HepG2 (cell line): ENCODE data around the gene MXD3. TPM values are rescaled to one million over a fixed set of nuclear protein-coding genes. Genes with fewer than 3 reads are reported as not detected.
"Not testable (repeated sequence)": the region's sequence is repeated elsewhere in the genome, so short reads cannot be mapped to it uniquely, and the experiment has no call there.

Experiments used
- ATAC-seq: fragments of 200-7000 bp; cut with Tn5 transposase; 3 replicates; pipeline ENCODE4 v1.9.1; 2020; ENCODE audit warnings: mild to moderate bottlenecking, moderate library complexity
- BruUV-seq: library from RNA; stranded (reverse); fragments of 400-500 nt; replicated peaks from 2 replicates; lab custom pipeline; 2021; lab: Mats Ljungman, UMichigan
- CTCF ChIA-PET: fragments of 300-600 bp; formaldehyde crosslinking; extraction: SDS; loops from one replicate; lab custom pipeline; 2021; ENCODE audit warnings: low total read pairs, inconsistent platforms, low intra/inter-chr PET ratio; lab: Yijun Ruan, JAX
- POLR2A ChIA-PET: fragments of 350-600 bp; sonication (Branson Sonifier 250); formaldehyde crosslinking; loops from one replicate; lab custom pipeline; 2020; ENCODE audit warnings: antibody characterized with exemption, inconsistent platforms; lab: Yijun Ruan, JAX
- DNase-seq: peaks from one replicate; pipeline ENCODE4 v3.0.0-alpha.2; 2015; ENCODE audit warnings: low spot score
- FAIRE-seq: peaks from 3 replicates; lab custom pipeline; 2011; peaks lifted over from hg19 to GRCh38; lab: Jason Lieb, UNC
- H2AFZ ChIP-seq: one replicate; pipeline ENCODE4 v1.6.1; 2011; ENCODE audit warnings: low read length, inconsistent platforms
- H3K27ac ChIP-seq: fragments of 300-600 bp; 3 replicates; pipeline ENCODE4 v1.8.0; 2011; ENCODE audit warnings: mixed run types, mild to moderate bottlenecking, mixed read lengths, low read length, inconsistent platforms; ENCODE audit not compliant: insufficient read depth; ENCODE audit errors: extremely low read length
- H3K27me3 ChIP-seq, 2 experiments: fragments of 200-600 bp in 1 of 2; 2 replicates in 1 of 2; 3 replicates in 1 of 2; pipeline versions ENCODE4 v1.6.0 to v1.8.0; 2011; ENCODE audit warnings: low read length in 2 of 2, mild to moderate bottlenecking in 2 of 2, moderate library complexity in 2 of 2, inconsistent platforms in 1 of 2; ENCODE audit not compliant: insufficient read depth in 2 of 2, control insufficient read depth in 1 of 2
- H3K36me3 ChIP-seq, 2 experiments: fragments of 200-600 bp in 1 of 2; replicated peaks in 1 of 2; 2 replicates in 1 of 2; 3 replicates in 1 of 2; pipeline versions ENCODE4 v1.5.1 to v1.8.0; 2011; ENCODE audit warnings: low read length in 2 of 2, inconsistent platforms in 1 of 2; ENCODE audit not compliant: insufficient read depth in 2 of 2, control insufficient read depth in 1 of 2
- H3K4me1 ChIP-seq: 2 replicates; pipeline ENCODE4 v1.5.1; 2012; ENCODE audit warnings: low read length, inconsistent platforms; ENCODE audit not compliant: insufficient read depth
- H3K4me2 ChIP-seq: 2 replicates; pipeline ENCODE4 v1.6.0; 2011; ENCODE audit warnings: low read depth, low read length, inconsistent platforms
- H3K4me3 ChIP-seq, 3 experiments: fragments of 200-600 bp in 1 of 3; sonication (generic), shearing (Covaris generic) in 1 of 3; replicated peaks in 1 of 3; 2 replicates each; pipeline ENCODE4 v1.5.1; 2011 to 2016; ENCODE audit warnings: low read length in 3 of 3, inconsistent platforms in 2 of 3, low read depth in 2 of 3, mild to moderate bottlenecking in 2 of 3, control low read depth in 1 of 3, mixed read lengths in 1 of 3; ENCODE audit not compliant: insufficient read depth in 1 of 3
- H3K79me2 ChIP-seq: one replicate; pipeline ENCODE4 v1.6.1; 2011; ENCODE audit warnings: low read length, inconsistent platforms; ENCODE audit not compliant: insufficient read depth
- H3K9ac ChIP-seq: 2 replicates; pipeline ENCODE4 v1.6.0; 2011; ENCODE audit warnings: mild to moderate bottlenecking, low read depth, low read length, inconsistent platforms; ENCODE audit not compliant: insufficient read depth
- H3K9me3 ChIP-seq: 2 replicates; pipeline ENCODE4 v1.5.1; 2012; ENCODE audit warnings: mild to moderate bottlenecking, low read length
- H4K20me1 ChIP-seq: 2 replicates; pipeline ENCODE4 v1.6.0; 2011; ENCODE audit warnings: inconsistent platforms, mild to moderate bottlenecking, low read length, moderate library complexity; ENCODE audit not compliant: insufficient read depth
- CHCHD3 ChIP-seq: sonication (generic); formaldehyde crosslinking; IDR thresholded peaks from 2 replicates; pipeline ENCODE4 v1.8.0; 2022; ENCODE audit warnings: mild to moderate bottlenecking, missing genetic modification reagents, moderate library complexity
- HOXA5 ChIP-seq: sonication (generic); formaldehyde crosslinking; IDR thresholded peaks from 2 replicates; pipeline ENCODE4 v1.4.0; 2020; ENCODE audit warnings: missing genetic modification reagents
- NPAS2 ChIP-seq: sonication (generic); formaldehyde crosslinking; IDR thresholded peaks from 2 replicates; pipeline ENCODE4 v1.8.0; 2022; ENCODE audit warnings: mild to moderate bottlenecking, missing genetic modification reagents, borderline replicate concordance
- ZNF121 ChIP-seq: sonication (generic); formaldehyde crosslinking; IDR thresholded peaks from 2 replicates; pipeline ENCODE4 v1.5.0; 2020; ENCODE audit warnings: mild to moderate bottlenecking, missing genetic modification reagents
- ZNF354B ChIP-seq: sonication (generic); formaldehyde crosslinking; IDR thresholded peaks from 2 replicates; pipeline ENCODE4 v1.8.0; 2022; ENCODE audit warnings: mild to moderate bottlenecking, missing genetic modification reagents
- ZNF562 ChIP-seq: sonication (generic); formaldehyde crosslinking; IDR thresholded peaks from 2 replicates; pipeline ENCODE4 v1.8.0; 2022; ENCODE audit warnings: missing genetic modification reagents, borderline replicate concordance
- WGBS: methylation state at CpG from one replicate; pipeline ENCODE4 v1.1.6; 2017; ENCODE audit warnings: low lambda C conversion rate; 5-methylcytosine and 5-hydroxymethylcytosine counted together
- in situ Hi-C: cut with HindIII; loops from 2 replicates; pipeline ENCODE4 v1.10.0; 2017; ENCODE audit warnings: low pct_unique_long_range_greater_than_20kb; ENCODE audit not compliant: extremely low pct_ligation_motif_present
- intact Hi-C: fragments of 100-400 bp; cut with micrococcal nuclease; formaldehyde crosslinking; loops from one replicate; pipeline ENCODE4 v1.10.0; 2022; ENCODE audit not compliant: unreplicated experiment
- polyA plus RNA-seq, 8 experiments: library from polyadenylated mRNA; depleted of rRNA in 3 of 8; stranded (reverse) in 7 of 8; unstranded in 1 of 8; fragments of >200 nt; fragmentation: Illumina TruSeq in 4 of 8; extraction: Trizol in 4 of 8; gene quantifications; 2 replicates each; pipeline versions ENCODE4 v1.2.1 to v1.2.3, GENCODE V29; 2011 to 2016; ENCODE audit warnings: low read depth in 4 of 8, missing spikeins in 1 of 8, mixed read lengths in 1 of 8; ENCODE audit not compliant: insufficient read depth in 1 of 8
- total RNA-seq, 5 experiments: library from RNA; depleted of rRNA; stranded (reverse); fragments of >200 nt; fragmentation: Illumina TruSeq; extraction: Trizol; gene quantifications; 2 replicates each; pipeline ENCODE4 v1.2.3, GENCODE V29; 2016; ENCODE audit warnings: low read depth in 1 of 5

MXD3 gene
- total and polyA plus RNA-seq, 2 of the 13 experiments (the other 11 are each of a cell fraction or from before 2014, with no cell fraction given) = 10.5 to 12.8 TPM

- no peak for TF ChIP-seq CHCHD3 (CRISPR knock-in tag)
These were observed 33.2 kb upstream of the MXD3 start (continued) for GRCh38 chr5:177344891-177345290.

GRCh38 chr5:177343777-177344176 is 32.1 kb upstream of the MXD3 start:
- Histone ChIP-seq H2AFZ (no peak overlapping the region), H3K9me3 (no peaks in the 10 kb centered on the region), H3K4me3 (no peak overlapping the region), H3K9ac (no peak overlapping the region), H3K4me1 (peaks cover 20% of the 10 kb centered on the region), H4K20me1 (no peaks in the 10 kb centered on the region), H3K27ac (no peak overlapping the region), H3K79me2 (peaks cover 62% of the 10 kb centered on the region), H3K27me3 (no peaks in the 10 kb centered on the region), H3K36me3 (peaks cover 11 to 38% of the 10 kb centered on the region in 2 experiments; a peak in 4 of 5 replicates), H3K4me2 (no peak overlapping the region)
- no peak for ATAC-seq
- BruUV-seq = no TSS peak
- intact Hi-C loops (no loop called here), in situ Hi-C loops (no loop called here)
- POLR2A ChIA-PET = interaction anchor here (2.2 kb wide), 1 partner anchor 23 kb away, joined by 4 read pairs; no protein-coding TSS in a partner anchor
- 95% methylated on average over 6 of the region's 6 CpGs for WGBS
- DNase-seq = no peak
- CTCF ChIA-PET = no interaction called here
- TF ChIP-seq ZNF354B (CRISPR knock-in tag) = no peak
- TF ChIP-seq ZNF562 (CRISPR knock-in tag) = no peak
- TF ChIP-seq NPAS2 = no peak
- peak; percentile 85 for TF ChIP-seq ZNF121 (CRISPR knock-in tag)
- no peak for TF ChIP-seq HOXA5 (CRISPR knock-in tag)
- FAIRE-seq = no peak

GRCh38 chr5:177343000-177343399 is 31.3 kb upstream of the MXD3 start:
- 94% methylated on average over 14 of the region's 14 CpGs for WGBS
- H3K27me3 ChIP-seq, H3K4me2 ChIP-seq, H3K27ac ChIP-seq, H3K9me3 ChIP-seq, H2AFZ ChIP-seq, intact Hi-C loops, DNase-seq, in situ Hi-C loops, ATAC-seq, BruUV-seq, FAIRE-seq, H4K20me1 ChIP-seq, POLR2A ChIA-PET, H3K9ac ChIP-seq, CTCF ChIA-PET, H3K4me3 ChIP-seq: not testable (repeated sequence)
- Histone ChIP-seq H3K4me1 (peaks cover 12% of the 10 kb centered on the region), H3K36me3 (peaks cover 13 to 46% of the 10 kb centered on the region in 2 experiments; a peak in 4 of 5 replicates), H3K79me2 (peaks cover 58% of the 10 kb centered on the region)
